NAMALWA (cell line): ENCODE data around the gene DSC3.
"Not testable (repeated sequence)": the region's sequence is repeated elsewhere in the genome, so short reads cannot be mapped to it uniquely, and the experiment has no call there.

Experiments used
- DNase-seq: peaks from one replicate; pipeline ENCODE4 v3.0.0-alpha.2; 2015; ENCODE audit warnings: low spot score

DSC3 gene

GRCh38 chr18:31041271-31042083, 1.1 kb downstream of the DSC3 start:
- no peak for DNase-seq

- DNase-seq, result no peak
These were observed 1.8 kb downstream of the DSC3 start for GRCh38 chr18:31040686-31041270.

GRCh38 chr18:31039426-31039825, 3.1 kb downstream of the DSC3 start:
- no peak for DNase-seq

GRCh38 chr18:31037686-31038085, 4.9 kb downstream of the DSC3 start:
- not testable (repeated sequence) for DNase-seq

GRCh38 chr18:31034541-31034940, 8.0 kb downstream of the DSC3 start:
- DNase-seq, result no peak

GRCh38 chr18:31030574-31031278, 11.8 kb downstream of the DSC3 start:
- no peak for DNase-seq

- no peak for DNase-seq
These were observed 26.7 kb downstream of the DSC3 start for GRCh38 chr18:31015715-31016434.

- not testable (repeated sequence) for DNase-seq
These were observed 31.1 kb downstream of the DSC3 start for GRCh38 chr18:31011455-31011854.

GRCh38 chr18:31010601-31011000, 31.9 kb downstream of the DSC3 start:
- no peak for DNase-seq

- DNase-seq, result no peak
These were observed 42.5 kb downstream of the DSC3 start for GRCh38 chr18:30999887-31000628.

- no peak for DNase-seq
These were observed 43.4 kb downstream of the DSC3 start for GRCh38 chr18:30999186-30999585.

- no peak for DNase-seq
These were observed 45.3 kb downstream of the DSC3 start for GRCh38 chr18:30997223-30997622.

GRCh38 chr18:30992231-30992630, 50.3 kb downstream of the DSC3 start:
- no peak for DNase-seq

GRCh38 chr18:30991397-30991796, 51.1 kb downstream of the DSC3 start:
- DNase-seq, result no peak

GRCh38 chr18:30989141-30989540, 53.4 kb downstream of the DSC3 start:
- no peak for DNase-seq

GRCh38 chr18:30988440-30988839, 54.1 kb downstream of the DSC3 start:
- DNase-seq, result no peak

GRCh38 chr18:30987467-30988241, 54.9 kb downstream of the DSC3 start:
- DNase-seq, result no peak

- no peak for DNase-seq
These were observed 56.8 kb downstream of the DSC3 start for GRCh38 chr18:30985753-30986152.

GRCh38 chr18:30982285-30982992, 60.1 kb downstream of the DSC3 start:
- no peak for DNase-seq

GRCh38 chr18:30978091-30978490, 64.5 kb downstream of the DSC3 start:
- not testable (repeated sequence) for DNase-seq
